PC-9 (cell line): ENCODE measurements around the gene FCN2.

ENCODE experiments used
- CTCF ChIP-seq: fragments of 200-600 bp; sonication (generic); conservative IDR thresholded peaks from 2 replicates; pipeline ENCODE4 v1.6.1; 2017; ENCODE audit warnings: mixed run types, antibody characterized with exemption, mild to moderate bottlenecking, moderate library complexity
- EZH2 ChIP-seq: fragments of 200-600 bp; sonication (generic); IDR thresholded peaks from 2 replicates; pipeline ENCODE4 v1.8.0; 2017; ENCODE audit warnings: antibody characterized with exemption, low read depth

- no peak for TF ChIP-seq CTCF
- TF ChIP-seq EZH2, result no peak
Measured at GRCh38 chr9:134884492-134884891, 3.9 kb downstream of the FCN2 start.
